CD14-positive monocyte (primary cell): Measurements from ENCODE around the gene PRDM8. TPM values are rescaled to one million over a fixed set of nuclear protein-coding genes. Genes with fewer than 3 reads are reported as not detected.
"Not testable (repeated sequence)": the region's sequence is repeated elsewhere in the genome, so short reads cannot be mapped to it uniquely, and the experiment has no call there.

ENCODE experiments used
- DNase-seq, 3 donors: peaks; one replicate each; pipeline ENCODE4 v3.0.0-alpha.2; 2011 to 2022
- H2AFZ ChIP-seq: 2 replicates; pipeline ENCODE4 v1.6.0; 2012; ENCODE audit warnings: mild to moderate bottlenecking, low read depth, low read length, inconsistent platforms; ENCODE audit not compliant: insufficient read depth, poor library complexity, severe bottlenecking
- H3K27ac ChIP-seq, 2 donors: 1 replicate in 1 of 2; 2 replicates in 1 of 2; pipeline ENCODE4 v1.5.1; 2012 to 2013; ENCODE audit warnings: low read length in 2 of 2, control low read depth in 1 of 2, inconsistent platforms in 1 of 2, low read depth in 1 of 2, mild to moderate bottlenecking in 1 of 2
- H3K27me3 ChIP-seq, 2 donors: one replicate each; pipeline versions ENCODE4 v1.6.0 to v1.6.1; 2011 to 2013; ENCODE audit warnings: low read length in 2 of 2; ENCODE audit not compliant: control insufficient read depth in 2 of 2, insufficient read depth in 2 of 2
- H3K36me3 ChIP-seq, 2 donors: replicated peaks in 1 of 2; 1 replicate in 1 of 2; 2 replicates in 1 of 2; pipeline versions ENCODE4 v1.5.1 to v1.6.1; 2012 to 2013; ENCODE audit warnings: low read length in 2 of 2, control low read depth in 1 of 2, inconsistent platforms in 1 of 2, mild to moderate bottlenecking in 1 of 2; ENCODE audit not compliant: insufficient read depth in 2 of 2, control insufficient read depth in 1 of 2
- H3K4me1 ChIP-seq, 2 donors: 1 replicate in 1 of 2; 2 replicates in 1 of 2; pipeline versions ENCODE4 v1.5.1 to v1.6.1; 2012 to 2013; ENCODE audit warnings: low read length in 2 of 2, control low read depth in 1 of 2, inconsistent platforms in 1 of 2, mild to moderate bottlenecking in 1 of 2, moderate library complexity in 1 of 2; ENCODE audit not compliant: insufficient read depth in 2 of 2, control insufficient read depth in 1 of 2
- H3K4me2 ChIP-seq: replicated peaks from 2 replicates; pipeline ENCODE3; 2012; ENCODE audit warnings: low read length, moderate library complexity, mild to moderate bottlenecking; ENCODE audit not compliant: poor library complexity, severe bottlenecking; ENCODE audit errors: extremely low read depth
- H3K4me3 ChIP-seq, 3 experiments: fragments of 200-600 bp in 1 of 3; sonication (generic) in 1 of 3; replicated peaks in 1 of 3; 1 replicate in 2 of 3; 2 replicates in 1 of 3; pipeline ENCODE4 v1.5.1; 2011 to 2013; ENCODE audit warnings: low read length in 3 of 3, mild to moderate bottlenecking in 3 of 3, control low read depth in 2 of 3, low read depth in 2 of 3, inconsistent platforms in 1 of 3, moderate library complexity in 1 of 3
- H3K79me2 ChIP-seq: 2 replicates; pipeline ENCODE4 v1.6.0; 2012; ENCODE audit warnings: mild to moderate bottlenecking, control low read depth, inconsistent platforms, low read length, moderate library complexity; ENCODE audit not compliant: insufficient read depth
- H3K9ac ChIP-seq: 2 replicates; pipeline ENCODE4 v1.6.0; 2017; ENCODE audit warnings: low read length, mild to moderate bottlenecking; ENCODE audit not compliant: insufficient read depth, poor library complexity, severe bottlenecking
- H3K9me3 ChIP-seq, 2 donors: replicated peaks in 1 of 2; 1 replicate in 1 of 2; 2 replicates in 1 of 2; pipeline versions ENCODE4 v1.5.1 to v1.6.1; 2012 to 2013; ENCODE audit warnings: low read length in 2 of 2, control low read depth in 1 of 2; ENCODE audit not compliant: control insufficient read depth in 1 of 2, insufficient read depth in 1 of 2
- H4K20me1 ChIP-seq: 2 replicates; pipeline ENCODE4 v1.6.0; 2012; ENCODE audit warnings: mild to moderate bottlenecking, low read length, control low read depth, moderate library complexity; ENCODE audit not compliant: insufficient read depth
- H3K27ac Mint-ChIP-seq, 7 donors: one replicate each; pipeline ENCODE4 v1.8.0; 2020; ENCODE audit warnings: mild to moderate bottlenecking in 7 of 7, mixed read lengths in 7 of 7, moderate library complexity in 6 of 7, inconsistent platforms in 2 of 7
- H3K27me3 Mint-ChIP-seq, 3 donors: one replicate each; pipeline ENCODE4 v1.8.0; 2021 to 2022; ENCODE audit warnings: low read depth in 3 of 3, mild to moderate bottlenecking in 3 of 3, mixed read lengths in 3 of 3, moderate library complexity in 3 of 3, inconsistent platforms in 1 of 3
- H3K36me3 Mint-ChIP-seq, 2 donors: one replicate each; pipeline ENCODE4 v1.8.0; 2020; ENCODE audit warnings: mixed read lengths in 2 of 2, inconsistent platforms in 1 of 2, mild to moderate bottlenecking in 1 of 2
- H3K4me1 Mint-ChIP-seq: one replicate; pipeline ENCODE4 v1.8.0; 2020; ENCODE audit warnings: mild to moderate bottlenecking, mixed read lengths
- H3K4me3 Mint-ChIP-seq, 2 donors: one replicate each; pipeline ENCODE4 v1.8.0; 2020; ENCODE audit warnings: mild to moderate bottlenecking in 2 of 2, mixed read lengths in 2 of 2, moderate library complexity in 1 of 2
- H3K9me3 Mint-ChIP-seq, 7 donors: one replicate each; pipeline ENCODE4 v1.8.0; 2020 to 2022; ENCODE audit warnings: mixed read lengths in 7 of 7, mild to moderate bottlenecking in 6 of 7, moderate library complexity in 6 of 7, inconsistent platforms in 2 of 7
- WGBS: methylation state at CpG from one replicate; pipeline ENCODE4 v1.1.5; 2013; ENCODE audit warnings: missing lambda C conversion rate; ENCODE audit not compliant: insufficient coverage; 5-methylcytosine and 5-hydroxymethylcytosine counted together
- intact Hi-C, 2 donors: fragments of 100-400 bp; cut with micrococcal nuclease; formaldehyde crosslinking; loops; one replicate each; pipeline versions ENCODE4 v1.15.0 to v1.15.1; 2023
- polyA plus RNA-seq, 3 donors: library from polyadenylated mRNA; depleted of rRNA in 1 of 3; unstranded in 2 of 3; stranded (reverse) in 1 of 3; fragments of 300-500 nt in 2 of 3; fragments of >200 nt in 1 of 3; fragmentation: Illumina TruSeq in 2 of 3; gene quantifications; 1 replicate in 2 of 3; 2 replicates in 1 of 3; pipeline ENCODE4 v1.2.3, GENCODE V29; 2012 to 2021
- TF ChIP-seq, protein P1 (sequence below): fragments of 200-600 bp; IDR thresholded peaks from one replicate; pipeline ENCODE4 v1.8.0; 2022; ENCODE audit warnings: antibody characterized with exemption, mild to moderate bottlenecking

Gene PRDM8
- polyA plus RNA-seq, 3 donors = 0.22 to 0.77 (median 0.23) TPM

DNA sequence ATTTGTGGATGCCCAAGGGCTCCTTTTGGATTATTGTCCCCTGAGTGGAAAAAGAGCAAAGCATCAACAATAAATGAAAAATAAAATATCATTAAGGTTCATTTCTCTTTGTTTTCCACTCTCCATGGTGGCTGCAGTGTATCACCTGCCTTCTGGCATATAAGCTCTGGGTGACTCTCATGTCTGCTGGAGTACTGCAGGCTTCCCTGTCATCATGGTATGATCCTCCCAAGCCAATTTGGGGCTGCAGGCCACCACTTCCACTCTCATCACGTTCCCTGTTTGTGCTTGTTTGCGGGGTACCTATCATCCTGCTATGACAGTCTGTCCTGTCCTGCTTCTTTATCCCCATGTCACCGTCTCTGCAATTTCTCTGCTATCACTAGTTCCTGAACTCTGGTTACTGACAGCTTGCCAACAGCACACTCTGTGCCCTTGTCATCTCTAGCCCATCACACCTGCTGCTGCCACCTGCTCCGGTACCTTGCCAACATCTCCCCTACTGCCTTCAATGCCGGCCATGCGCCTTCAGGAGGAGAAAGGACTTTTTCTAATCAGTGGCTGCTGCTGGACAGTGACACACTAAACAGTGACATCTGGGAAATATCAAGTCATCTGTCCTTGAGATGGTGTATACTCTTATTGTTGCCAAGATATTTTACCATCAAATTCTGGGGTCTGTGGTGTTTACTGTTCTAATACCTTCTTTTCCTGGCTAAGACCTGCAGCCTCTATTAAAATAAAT is 46.1 kb downstream of the PRDM8 start:
- TF ChIP-seq, protein P1, sequence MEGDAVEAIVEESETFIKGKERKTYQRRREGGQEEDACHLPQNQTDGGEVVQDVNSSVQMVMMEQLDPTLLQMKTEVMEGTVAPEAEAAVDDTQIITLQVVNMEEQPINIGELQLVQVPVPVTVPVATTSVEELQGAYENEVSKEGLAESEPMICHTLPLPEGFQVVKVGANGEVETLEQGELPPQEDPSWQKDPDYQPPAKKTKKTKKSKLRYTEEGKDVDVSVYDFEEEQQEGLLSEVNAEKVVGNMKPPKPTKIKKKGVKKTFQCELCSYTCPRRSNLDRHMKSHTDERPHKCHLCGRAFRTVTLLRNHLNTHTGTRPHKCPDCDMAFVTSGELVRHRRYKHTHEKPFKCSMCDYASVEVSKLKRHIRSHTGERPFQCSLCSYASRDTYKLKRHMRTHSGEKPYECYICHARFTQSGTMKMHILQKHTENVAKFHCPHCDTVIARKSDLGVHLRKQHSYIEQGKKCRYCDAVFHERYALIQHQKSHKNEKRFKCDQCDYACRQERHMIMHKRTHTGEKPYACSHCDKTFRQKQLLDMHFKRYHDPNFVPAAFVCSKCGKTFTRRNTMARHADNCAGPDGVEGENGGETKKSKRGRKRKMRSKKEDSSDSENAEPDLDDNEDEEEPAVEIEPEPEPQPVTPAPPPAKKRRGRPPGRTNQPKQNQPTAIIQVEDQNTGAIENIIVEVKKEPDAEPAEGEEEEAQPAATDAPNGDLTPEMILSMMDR = no peak
- H3K27me3 ChIP-seq = no peaks in the 10 kb centered on the region
- H3K9me3 Mint-ChIP-seq = no peaks in the 10 kb centered on the region
- no peaks in the 10 kb centered on the region for H3K79me2 ChIP-seq
- H3K4me3 Mint-ChIP-seq = no peak overlapping the region
- H3K4me1 ChIP-seq = no peaks in the 10 kb centered on the region
- H2AFZ ChIP-seq = no peak overlapping the region
- no peaks in the 10 kb centered on the region for H4K20me1 ChIP-seq
- no peak overlapping the region for H3K9ac ChIP-seq
- WGBS = 87% methylated on average over 3 of the region's 6 CpGs
- H3K9me3 ChIP-seq = no peaks in the 10 kb centered on the region
- H3K27me3 Mint-ChIP-seq = peaks cover 0 to 3% (median 2%) of the 10 kb centered on the region in 3 donors
- H3K4me3 ChIP-seq = no peak overlapping the region
- no peaks in the 10 kb centered on the region for H3K36me3 Mint-ChIP-seq
- no peak overlapping the region for H3K4me2 ChIP-seq
- H3K27ac ChIP-seq = no peak overlapping the region
- no peak overlapping the region for H3K27ac Mint-ChIP-seq
- H3K36me3 ChIP-seq = no peaks in the 10 kb centered on the region
- no peaks in the 10 kb centered on the region for H3K4me1 Mint-ChIP-seq
- DNase-seq = no peak
- intact Hi-C loops = no loop called here

DNA sequence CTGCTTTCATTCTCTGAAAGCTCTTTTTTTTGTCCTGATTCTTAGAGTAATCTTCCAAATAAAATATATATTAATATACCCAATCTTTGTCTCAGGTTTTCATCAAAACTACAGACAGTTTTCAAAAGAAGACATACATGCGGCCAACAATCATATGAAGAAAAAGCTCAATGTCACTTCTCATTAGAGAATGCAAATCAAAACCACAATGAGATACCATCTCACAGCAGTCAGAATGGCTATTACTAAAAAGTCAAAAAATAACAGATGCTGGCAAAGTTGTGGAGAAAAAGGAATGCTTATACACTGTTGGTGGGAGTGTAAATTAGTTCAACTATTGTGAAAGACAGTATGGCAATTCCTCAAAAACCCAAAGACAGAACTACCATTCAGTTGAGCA is 50.2 kb downstream of the PRDM8 start:
- not testable (repeated sequence) for H3K27me3 Mint-ChIP-seq

More for the DNA sequence above, 50.2 kb downstream of the PRDM8 start:
- H3K4me2 ChIP-seq, H3K27ac Mint-ChIP-seq, H3K27me3 ChIP-seq, H2AFZ ChIP-seq, H3K9me3 ChIP-seq, H3K36me3 ChIP-seq, H3K9me3 Mint-ChIP-seq, H3K27ac ChIP-seq, H4K20me1 ChIP-seq, intact Hi-C loops, H3K4me3 ChIP-seq, H3K79me2 ChIP-seq, H3K4me3 Mint-ChIP-seq, H3K4me1 ChIP-seq, H3K4me1 Mint-ChIP-seq, H3K36me3 Mint-ChIP-seq, H3K9ac ChIP-seq, DNase-seq: not testable (repeated sequence)
- no CpG with 5 or more reads among the region's 1 CpG for WGBS
